HG02588 (cell line): ENCODE results near the gene KCMF1.

Source experiments
- ATAC-seq: cut with Tn5 transposase; IDR thresholded peaks from one replicate; pipeline ENCODE4 v1.9.1; 2021; ENCODE audit warnings: mild to moderate bottlenecking, moderate library complexity; ENCODE audit not compliant: unreplicated experiment

KCMF1 gene

GRCh38 chr2:84972932-84973331 lies 2.0 kb downstream of the KCMF1 start:
- ATAC-seq, result no peak

GRCh38 chr2:84980263-84980983 lies 9.5 kb downstream of the KCMF1 start:
- ATAC-seq, result no peak

GRCh38 chr2:84986018-84986417 lies 15.1 kb downstream of the KCMF1 start:
- ATAC-seq, result no peak

- no peak for ATAC-seq
These were observed 18.5 kb downstream of the KCMF1 start for GRCh38 chr2:84989422-84989821.

GRCh38 chr2:84989927-84990326 lies 19.0 kb downstream of the KCMF1 start:
- no peak for ATAC-seq

- ATAC-seq, result no peak
These were observed 20.6 kb downstream of the KCMF1 start for GRCh38 chr2:84991404-84992160.

GRCh38 chr2:84995826-84996225 lies 24.9 kb downstream of the KCMF1 start:
- ATAC-seq, result no peak

- ATAC-seq, result no peak
These were observed 25.9 kb downstream of the KCMF1 start for GRCh38 chr2:84996909-84997308.

- ATAC-seq, result no peak
These were observed 28.6 kb downstream of the KCMF1 start for GRCh38 chr2:84999553-84999955.

GRCh38 chr2:85001595-85001994 lies 30.6 kb downstream of the KCMF1 start:
- no peak for ATAC-seq

GRCh38 chr2:85002534-85002933 lies 31.6 kb downstream of the KCMF1 start:
- no peak for ATAC-seq

GRCh38 chr2:85008252-85008651 lies 37.3 kb downstream of the KCMF1 start:
- ATAC-seq, result no peak

- ATAC-seq, result no peak
These were observed 38.2 kb downstream of the KCMF1 start for GRCh38 chr2:85009019-85009618.

GRCh38 chr2:85010404-85010803 lies 39.4 kb downstream of the KCMF1 start:
- no peak for ATAC-seq

- no peak for ATAC-seq
These were observed 40.1 kb downstream of the KCMF1 start for GRCh38 chr2:85011098-85011497.

- no peak for ATAC-seq
These were observed 40.8 kb downstream of the KCMF1 start for GRCh38 chr2:85011747-85012146.

GRCh38 chr2:85012431-85012830 lies 41.5 kb downstream of the KCMF1 start:
- no peak for ATAC-seq

- no peak for ATAC-seq
These were observed 41.9 kb downstream of the KCMF1 start for GRCh38 chr2:85012855-85013254.

- ATAC-seq, result no peak
These were observed 44.8 kb downstream of the KCMF1 start for GRCh38 chr2:85015653-85016360.

- no peak for ATAC-seq
These were observed 45.5 kb downstream of the KCMF1 start for GRCh38 chr2:85016446-85016845.

- no peak for ATAC-seq
These were observed 46.6 kb downstream of the KCMF1 start for GRCh38 chr2:85017411-85018048.
